CD14-positive monocyte (primary cell): Measurements from ENCODE around the gene CELF2. TPM values are rescaled to one million over a fixed set of nuclear protein-coding genes. Genes with fewer than 3 reads are reported as not detected.

Experiments used
- DNase-seq, 3 donors: peaks; one replicate each; pipeline ENCODE4 v3.0.0-alpha.2; 2011 to 2022
- H2AFZ ChIP-seq: 2 replicates; pipeline ENCODE4 v1.6.0; 2012; ENCODE audit warnings: mild to moderate bottlenecking, low read depth, low read length, inconsistent platforms; ENCODE audit not compliant: insufficient read depth, poor library complexity, severe bottlenecking
- H3K27ac ChIP-seq, 2 donors: 1 replicate in 1 of 2; 2 replicates in 1 of 2; pipeline ENCODE4 v1.5.1; 2012 to 2013; ENCODE audit warnings: low read length in 2 of 2, control low read depth in 1 of 2, inconsistent platforms in 1 of 2, low read depth in 1 of 2, mild to moderate bottlenecking in 1 of 2
- H3K27me3 ChIP-seq, 2 donors: one replicate each; pipeline versions ENCODE4 v1.6.0 to v1.6.1; 2011 to 2013; ENCODE audit warnings: low read length in 2 of 2; ENCODE audit not compliant: control insufficient read depth in 2 of 2, insufficient read depth in 2 of 2
- H3K36me3 ChIP-seq, 2 donors: replicated peaks in 1 of 2; 1 replicate in 1 of 2; 2 replicates in 1 of 2; pipeline versions ENCODE4 v1.5.1 to v1.6.1; 2012 to 2013; ENCODE audit warnings: low read length in 2 of 2, control low read depth in 1 of 2, inconsistent platforms in 1 of 2, mild to moderate bottlenecking in 1 of 2; ENCODE audit not compliant: insufficient read depth in 2 of 2, control insufficient read depth in 1 of 2
- H3K4me1 ChIP-seq, 2 donors: 1 replicate in 1 of 2; 2 replicates in 1 of 2; pipeline versions ENCODE4 v1.5.1 to v1.6.1; 2012 to 2013; ENCODE audit warnings: low read length in 2 of 2, control low read depth in 1 of 2, inconsistent platforms in 1 of 2, mild to moderate bottlenecking in 1 of 2, moderate library complexity in 1 of 2; ENCODE audit not compliant: insufficient read depth in 2 of 2, control insufficient read depth in 1 of 2
- H3K4me2 ChIP-seq: replicated peaks from 2 replicates; pipeline ENCODE3; 2012; ENCODE audit warnings: low read length, moderate library complexity, mild to moderate bottlenecking; ENCODE audit not compliant: poor library complexity, severe bottlenecking; ENCODE audit errors: extremely low read depth
- H3K4me3 ChIP-seq, 3 experiments: fragments of 200-600 bp in 1 of 3; sonication (generic) in 1 of 3; replicated peaks in 1 of 3; 1 replicate in 2 of 3; 2 replicates in 1 of 3; pipeline ENCODE4 v1.5.1; 2011 to 2013; ENCODE audit warnings: low read length in 3 of 3, mild to moderate bottlenecking in 3 of 3, control low read depth in 2 of 3, low read depth in 2 of 3, inconsistent platforms in 1 of 3, moderate library complexity in 1 of 3
- H3K79me2 ChIP-seq: 2 replicates; pipeline ENCODE4 v1.6.0; 2012; ENCODE audit warnings: mild to moderate bottlenecking, control low read depth, inconsistent platforms, low read length, moderate library complexity; ENCODE audit not compliant: insufficient read depth
- H3K9ac ChIP-seq: 2 replicates; pipeline ENCODE4 v1.6.0; 2017; ENCODE audit warnings: low read length, mild to moderate bottlenecking; ENCODE audit not compliant: insufficient read depth, poor library complexity, severe bottlenecking
- H3K9me3 ChIP-seq, 2 donors: replicated peaks in 1 of 2; 1 replicate in 1 of 2; 2 replicates in 1 of 2; pipeline versions ENCODE4 v1.5.1 to v1.6.1; 2012 to 2013; ENCODE audit warnings: low read length in 2 of 2, control low read depth in 1 of 2; ENCODE audit not compliant: control insufficient read depth in 1 of 2, insufficient read depth in 1 of 2
- H4K20me1 ChIP-seq: 2 replicates; pipeline ENCODE4 v1.6.0; 2012; ENCODE audit warnings: mild to moderate bottlenecking, low read length, control low read depth, moderate library complexity; ENCODE audit not compliant: insufficient read depth
- H3K27ac Mint-ChIP-seq, 7 donors: one replicate each; pipeline ENCODE4 v1.8.0; 2020; ENCODE audit warnings: mild to moderate bottlenecking in 7 of 7, mixed read lengths in 7 of 7, moderate library complexity in 6 of 7, inconsistent platforms in 2 of 7
- H3K27me3 Mint-ChIP-seq, 3 donors: one replicate each; pipeline ENCODE4 v1.8.0; 2021 to 2022; ENCODE audit warnings: low read depth in 3 of 3, mild to moderate bottlenecking in 3 of 3, mixed read lengths in 3 of 3, moderate library complexity in 3 of 3, inconsistent platforms in 1 of 3
- H3K36me3 Mint-ChIP-seq, 2 donors: one replicate each; pipeline ENCODE4 v1.8.0; 2020; ENCODE audit warnings: mixed read lengths in 2 of 2, inconsistent platforms in 1 of 2, mild to moderate bottlenecking in 1 of 2
- H3K4me1 Mint-ChIP-seq: one replicate; pipeline ENCODE4 v1.8.0; 2020; ENCODE audit warnings: mild to moderate bottlenecking, mixed read lengths
- H3K4me3 Mint-ChIP-seq, 2 donors: one replicate each; pipeline ENCODE4 v1.8.0; 2020; ENCODE audit warnings: mild to moderate bottlenecking in 2 of 2, mixed read lengths in 2 of 2, moderate library complexity in 1 of 2
- H3K9me3 Mint-ChIP-seq, 7 donors: one replicate each; pipeline ENCODE4 v1.8.0; 2020 to 2022; ENCODE audit warnings: mixed read lengths in 7 of 7, mild to moderate bottlenecking in 6 of 7, moderate library complexity in 6 of 7, inconsistent platforms in 2 of 7
- CTCF ChIP-seq: fragments of 200-600 bp; IDR thresholded peaks from one replicate; pipeline ENCODE4 v1.8.0; 2022; ENCODE audit warnings: antibody characterized with exemption, mild to moderate bottlenecking
- WGBS: methylation state at CpG from one replicate; pipeline ENCODE4 v1.1.5; 2013; ENCODE audit warnings: missing lambda C conversion rate; ENCODE audit not compliant: insufficient coverage; 5-methylcytosine and 5-hydroxymethylcytosine counted together
- intact Hi-C, 2 donors: fragments of 100-400 bp; cut with micrococcal nuclease; formaldehyde crosslinking; loops; one replicate each; pipeline versions ENCODE4 v1.15.0 to v1.15.1; 2023
- polyA plus RNA-seq, 3 donors: library from polyadenylated mRNA; depleted of rRNA in 1 of 3; unstranded in 2 of 3; stranded (reverse) in 1 of 3; fragments of 300-500 nt in 2 of 3; fragments of >200 nt in 1 of 3; fragmentation: Illumina TruSeq in 2 of 3; gene quantifications; 1 replicate in 2 of 3; 2 replicates in 1 of 3; pipeline ENCODE4 v1.2.3, GENCODE V29; 2012 to 2021

Gene CELF2
- polyA plus RNA-seq, 3 donors, result 53.5 to 93.3 (median 80.5) TPM

DNA sequence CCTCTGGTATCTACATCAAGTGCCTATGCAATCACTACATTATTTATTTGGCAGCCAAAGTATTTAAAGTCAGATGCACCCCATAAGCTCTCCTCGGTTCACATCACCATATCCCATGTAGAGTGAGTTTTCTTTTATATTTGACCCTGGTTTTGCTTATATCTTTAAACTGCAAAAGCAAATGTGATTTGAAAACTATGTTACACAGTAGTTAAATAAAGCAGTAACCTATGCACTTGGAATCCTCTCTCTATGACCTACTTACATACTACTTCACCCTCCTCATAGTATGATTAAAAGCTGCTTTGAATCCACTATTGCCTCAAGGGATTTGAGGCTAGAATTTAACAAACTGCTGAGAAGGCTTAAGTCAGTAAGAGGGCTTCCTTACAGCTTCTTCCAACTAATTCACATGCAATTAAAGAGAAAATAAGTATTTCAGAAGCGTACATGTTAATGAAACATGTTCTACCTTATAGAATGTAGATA lies 2.2 kb upstream of the CELF2 start:
- H3K27me3 Mint-ChIP-seq, result peaks cover 55 to 73% (median 66%) of the 10 kb centered on the region in 3 donors
- H3K27ac ChIP-seq, result no peak overlapping the region
- peaks cover 66 to 73% of the 10 kb centered on the region in 2 donors for H3K27me3 ChIP-seq
- H3K4me1 ChIP-seq, result peaks cover 9 to 15% of the 10 kb centered on the region in 2 donors
- no peaks in the 10 kb centered on the region for H3K79me2 ChIP-seq
- H3K4me1 Mint-ChIP-seq, result peaks cover 19% of the 10 kb centered on the region
- H4K20me1 ChIP-seq, result no peaks in the 10 kb centered on the region
- intact Hi-C loops, result no loop called here
- no peaks in the 10 kb centered on the region for H3K36me3 ChIP-seq
- no peak for TF ChIP-seq CTCF
- WGBS, result no CpG with 5 or more reads among the region's 2 CpGs
- H3K36me3 Mint-ChIP-seq, result no peaks in the 10 kb centered on the region
- peaks cover 0 to 6% of the 10 kb centered on the region in 2 donors for H3K9me3 ChIP-seq
- no peak overlapping the region for H3K4me2 ChIP-seq
- H3K4me3 ChIP-seq, result no peak overlapping the region
- no peak overlapping the region for H3K27ac Mint-ChIP-seq
- H3K9ac ChIP-seq, result no peak overlapping the region
- H3K4me3 Mint-ChIP-seq, result peak overlapping the region in 1 of 2 donors; percentile 37
- no peak for DNase-seq
- peaks cover 0 to 12% (median 8%) of the 10 kb centered on the region in 7 donors for H3K9me3 Mint-ChIP-seq
- H2AFZ ChIP-seq, result no peak overlapping the region

GRCh38 chr10:11017000-11017569 lies 587 bp upstream of the CELF2 start:
- Mint-ChIP-seq H3K4me3 (peak overlapping the region; percentile 64 to 85), H3K27me3 (peaks cover 67 to 85% (median 80%) of the 10 kb centered on the region in 3 donors), H3K4me1 (peaks cover 19% of the 10 kb centered on the region), H3K36me3 (no peaks in the 10 kb centered on the region), H3K9me3 (peaks cover 0 to 12% (median 8%) of the 10 kb centered on the region in 7 donors), H3K27ac (no peak overlapping the region)
- Histone ChIP-seq H3K36me3 (no peaks in the 10 kb centered on the region), H3K4me3 (peak overlapping the region; percentile 3 to 52 (median 50)), H3K9ac (no peak overlapping the region), H2AFZ (no peak overlapping the region), H3K4me2 (peak overlapping the region; percentile 76), H4K20me1 (no peaks in the 10 kb centered on the region), H3K79me2 (no peaks in the 10 kb centered on the region), H3K27ac (no peak overlapping the region), H3K27me3 (peaks cover 78 to 82% of the 10 kb centered on the region in 2 donors), H3K4me1 (peaks cover 9 to 15% of the 10 kb centered on the region in 2 donors), H3K9me3 (peaks cover 0 to 6% of the 10 kb centered on the region in 2 donors)
- intact Hi-C loops, result no loop called here
- TF ChIP-seq CTCF, result no peak
- DNase-seq, result no peak
- WGBS, result 3% methylated on average over 15 of the region's 19 CpGs
